Loucy (cell line): Measurements from ENCODE around the gene ESYT2.

Experiments
- H2AFZ ChIP-seq: fragments of 200-600 bp; sonication (generic); 2 replicates; pipeline ENCODE4 v1.6.0; 2016; ENCODE audit warnings: antibody characterized with exemption, mild to moderate bottlenecking, low read length, moderate library complexity
- H3F3A ChIP-seq: fragments of 200-600 bp; 2 replicates; pipeline ENCODE4 v1.6.0; 2016; ENCODE audit warnings: antibody characterized with exemption, low read depth, mild to moderate bottlenecking
- H3K27me3 ChIP-seq: fragments of 200-600 bp; sonication (generic); 2 replicates; pipeline ENCODE4 v1.6.1; 2014; ENCODE audit warnings: low read length, mild to moderate bottlenecking; ENCODE audit not compliant: insufficient read depth, poor library complexity, severe bottlenecking
- H3K36me3 ChIP-seq: fragments of 200-600 bp; sonication (generic); 2 replicates; pipeline ENCODE4 v1.6.1; 2016; ENCODE audit warnings: low read length; ENCODE audit not compliant: insufficient read depth
- H3K4me1 ChIP-seq: fragments of 200-600 bp; sonication (generic); 2 replicates; pipeline ENCODE4 v1.5.1; 2014; ENCODE audit warnings: low read length, mild to moderate bottlenecking; ENCODE audit not compliant: insufficient read depth, poor library complexity, severe bottlenecking
- H3K4me2 ChIP-seq: fragments of 200-600 bp; sonication (generic); 2 replicates; pipeline ENCODE4 v1.6.0; 2014; ENCODE audit warnings: antibody characterized with exemption, low read length, low read depth, mild to moderate bottlenecking; ENCODE audit not compliant: poor library complexity, severe bottlenecking
- H3K4me3 ChIP-seq: fragments of 200-600 bp; sonication (generic); 2 replicates; pipeline ENCODE4 v1.5.1; 2014; ENCODE audit warnings: low read length, mild to moderate bottlenecking, mixed read lengths; ENCODE audit not compliant: poor library complexity, severe bottlenecking
- H3K79me2 ChIP-seq: fragments of 200-600 bp; sonication (generic); 2 replicates; pipeline ENCODE4 v1.6.1; 2014; ENCODE audit warnings: low read length; ENCODE audit not compliant: insufficient read depth
- H3K9ac ChIP-seq: fragments of 200-600 bp; sonication (generic); 2 replicates; pipeline ENCODE4 v1.6.0; 2014; ENCODE audit warnings: mild to moderate bottlenecking, low read depth, low read length, moderate library complexity; ENCODE audit not compliant: poor library complexity, severe bottlenecking
- H3K9me2 ChIP-seq: fragments of 200-600 bp; sonication (generic); replicated peaks from 2 replicates; pipeline ENCODE4 v1.6.1; 2016; ENCODE audit warnings: low read depth, low read length, mixed read lengths
- H3K9me3 ChIP-seq: fragments of 200-600 bp; sonication (generic); 2 replicates; pipeline ENCODE4 v1.6.1; 2014; ENCODE audit warnings: mild to moderate bottlenecking, antibody characterized with exemption, low read length, low read depth; ENCODE audit not compliant: insufficient read depth
- H4K20me1 ChIP-seq: fragments of 200-600 bp; sonication (generic); 2 replicates; pipeline ENCODE4 v1.6.0; 2014; ENCODE audit warnings: antibody characterized with exemption, low read length, mild to moderate bottlenecking; ENCODE audit not compliant: insufficient read depth, poor library complexity, severe bottlenecking
- CTCF ChIP-seq: fragments of 200-600 bp; sonication (generic); conservative IDR thresholded peaks from 2 replicates; pipeline ENCODE4 v1.5.1; 2014; ENCODE audit warnings: mild to moderate bottlenecking, antibody characterized with exemption, low read length
- EZH2phosphoT487 ChIP-seq: fragments of 200-600 bp; IDR thresholded peaks from 2 replicates; pipeline ENCODE4 v1.6.1; 2018; ENCODE audit warnings: antibody characterized with exemption, mild to moderate bottlenecking, moderate library complexity, borderline replicate concordance

Gene ESYT2

GRCh38 chr7:158765020-158765419 lies 64.3 kb downstream of the ESYT2 start:
- no peak overlapping the region for H3K9ac ChIP-seq
- no peaks in the 10 kb centered on the region for H4K20me1 ChIP-seq
- H3K9me3 ChIP-seq = no peaks in the 10 kb centered on the region
- no peaks in the 10 kb centered on the region for H3K79me2 ChIP-seq
- H3K4me1 ChIP-seq = no peaks in the 10 kb centered on the region
- H3K4me3 ChIP-seq = no peak overlapping the region
- no peak for TF ChIP-seq CTCF
- no peak for TF ChIP-seq EZH2phosphoT487
- peaks cover 76% of the 10 kb centered on the region for H3K36me3 ChIP-seq
- H3K9me2 ChIP-seq = no peaks in the 10 kb centered on the region
- H3K27me3 ChIP-seq = no peaks in the 10 kb centered on the region
- no peak overlapping the region for H2AFZ ChIP-seq
- no peak overlapping the region for H3K4me2 ChIP-seq
- H3F3A ChIP-seq = no peaks in the 10 kb centered on the region

GRCh38 chr7:158763454-158764033 lies 65.8 kb downstream of the ESYT2 start:
- Histone ChIP-seq H3F3A (no peaks in the 10 kb centered on the region), H3K36me3 (peaks cover 81% of the 10 kb centered on the region), H3K27me3 (no peaks in the 10 kb centered on the region), H3K79me2 (no peaks in the 10 kb centered on the region), H2AFZ (no peak overlapping the region), H3K9ac (no peak overlapping the region), H3K9me2 (no peaks in the 10 kb centered on the region), H3K4me1 (no peaks in the 10 kb centered on the region), H3K9me3 (no peaks in the 10 kb centered on the region), H3K4me2 (no peak overlapping the region), H3K4me3 (no peak overlapping the region), H4K20me1 (no peaks in the 10 kb centered on the region)
- TF ChIP-seq EZH2phosphoT487 = no peak

GRCh38 chr7:158761945-158762344 lies 67.4 kb downstream of the ESYT2 start:
- Histone ChIP-seq H3F3A (no peaks in the 10 kb centered on the region), H3K4me1 (no peaks in the 10 kb centered on the region), H4K20me1 (no peaks in the 10 kb centered on the region), H3K9me2 (no peaks in the 10 kb centered on the region), H3K27me3 (no peaks in the 10 kb centered on the region), H3K4me3 (no peak overlapping the region), H3K9me3 (no peaks in the 10 kb centered on the region), H3K36me3 (peaks cover 85% of the 10 kb centered on the region), H3K4me2 (no peak overlapping the region), H3K79me2 (no peaks in the 10 kb centered on the region), H3K9ac (no peak overlapping the region), H2AFZ (no peak overlapping the region)
- no peak for TF ChIP-seq EZH2phosphoT487
- no peak for TF ChIP-seq CTCF

GRCh38 chr7:158760936-158761335 lies 68.4 kb downstream of the ESYT2 start:
- TF ChIP-seq CTCF = peak; percentile 52
- no peak for TF ChIP-seq EZH2phosphoT487

More at GRCh38 chr7:158760936-158761335, 68.4 kb downstream of the ESYT2 start:
- H3K36me3 ChIP-seq = peaks cover 81% of the 10 kb centered on the region
- no peaks in the 10 kb centered on the region for H3K79me2 ChIP-seq
- H3K4me2 ChIP-seq = no peak overlapping the region
- no peak overlapping the region for H3K4me3 ChIP-seq
- no peaks in the 10 kb centered on the region for H4K20me1 ChIP-seq
- no peaks in the 10 kb centered on the region for H3K9me2 ChIP-seq
- no peaks in the 10 kb centered on the region for H3K4me1 ChIP-seq
- H3F3A ChIP-seq = no peaks in the 10 kb centered on the region
- H3K9ac ChIP-seq = no peak overlapping the region
- H3K27me3 ChIP-seq = no peaks in the 10 kb centered on the region
- no peaks in the 10 kb centered on the region for H3K9me3 ChIP-seq
- H2AFZ ChIP-seq = no peak overlapping the region
